GM20000 (cell line): Measurements from ENCODE around the gene ZNF112.

ENCODE experiments used
- DNase-seq: peaks from one replicate; pipeline ENCODE4 v3.0.0; 2012; ENCODE audit warnings: low spot score
- TF ChIP-seq, protein P1 (sequence below): IDR thresholded peaks from 2 replicates; pipeline ENCODE4 v1.5.1; 2012; ENCODE audit warnings: mild to moderate bottlenecking, control low read depth; ENCODE audit errors: extremely low read depth, missing control alignments

Gene ZNF112

DNA sequence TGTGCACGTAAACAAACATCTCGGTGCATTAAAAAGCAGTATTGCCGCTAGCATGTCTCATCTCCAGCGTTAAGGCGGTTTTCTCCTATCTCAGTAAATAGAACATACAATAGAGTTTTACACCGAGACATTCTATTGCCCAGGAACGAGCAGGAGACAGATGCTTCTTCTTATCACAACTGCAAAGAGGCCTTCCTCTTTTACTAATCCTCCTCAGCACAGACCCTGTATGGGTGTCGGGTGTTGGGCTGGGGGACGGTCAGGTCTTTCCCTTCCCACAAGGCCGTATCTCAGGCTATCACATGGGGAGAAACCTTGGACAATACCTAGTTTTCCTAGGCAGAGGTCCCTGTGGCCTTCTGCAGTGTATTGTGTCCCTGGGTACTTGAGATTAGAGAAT lies 75.6 kb downstream of the ZNF112 start:
- TF ChIP-seq, protein P1, sequence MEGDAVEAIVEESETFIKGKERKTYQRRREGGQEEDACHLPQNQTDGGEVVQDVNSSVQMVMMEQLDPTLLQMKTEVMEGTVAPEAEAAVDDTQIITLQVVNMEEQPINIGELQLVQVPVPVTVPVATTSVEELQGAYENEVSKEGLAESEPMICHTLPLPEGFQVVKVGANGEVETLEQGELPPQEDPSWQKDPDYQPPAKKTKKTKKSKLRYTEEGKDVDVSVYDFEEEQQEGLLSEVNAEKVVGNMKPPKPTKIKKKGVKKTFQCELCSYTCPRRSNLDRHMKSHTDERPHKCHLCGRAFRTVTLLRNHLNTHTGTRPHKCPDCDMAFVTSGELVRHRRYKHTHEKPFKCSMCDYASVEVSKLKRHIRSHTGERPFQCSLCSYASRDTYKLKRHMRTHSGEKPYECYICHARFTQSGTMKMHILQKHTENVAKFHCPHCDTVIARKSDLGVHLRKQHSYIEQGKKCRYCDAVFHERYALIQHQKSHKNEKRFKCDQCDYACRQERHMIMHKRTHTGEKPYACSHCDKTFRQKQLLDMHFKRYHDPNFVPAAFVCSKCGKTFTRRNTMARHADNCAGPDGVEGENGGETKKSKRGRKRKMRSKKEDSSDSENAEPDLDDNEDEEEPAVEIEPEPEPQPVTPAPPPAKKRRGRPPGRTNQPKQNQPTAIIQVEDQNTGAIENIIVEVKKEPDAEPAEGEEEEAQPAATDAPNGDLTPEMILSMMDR: no peak
- DNase-seq: no peak

DNA sequence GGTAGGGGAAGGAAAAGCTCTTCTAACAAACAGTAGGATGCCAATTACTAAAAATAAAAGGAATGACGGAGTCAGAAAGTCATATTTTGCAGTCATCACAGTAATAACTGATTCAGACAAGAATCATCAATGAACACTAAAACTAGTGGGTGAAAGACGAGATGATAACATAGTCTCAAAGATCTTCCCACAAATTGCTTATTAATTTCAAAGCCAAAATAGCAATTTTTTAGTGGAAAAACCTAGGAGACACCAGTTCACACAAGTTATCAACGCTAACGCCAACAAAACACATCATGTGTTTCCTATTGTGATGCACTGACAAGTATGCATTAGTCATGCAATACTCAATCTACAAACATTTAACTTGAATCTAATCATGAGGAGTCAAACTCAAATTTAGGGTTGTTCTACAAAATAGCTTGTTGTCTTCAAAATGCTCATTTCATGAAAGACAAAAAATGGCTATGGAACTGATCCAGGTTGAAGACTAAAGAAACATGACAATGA lies 78.2 kb downstream of the ZNF112 start:
- DNase-seq: no peak

DNA sequence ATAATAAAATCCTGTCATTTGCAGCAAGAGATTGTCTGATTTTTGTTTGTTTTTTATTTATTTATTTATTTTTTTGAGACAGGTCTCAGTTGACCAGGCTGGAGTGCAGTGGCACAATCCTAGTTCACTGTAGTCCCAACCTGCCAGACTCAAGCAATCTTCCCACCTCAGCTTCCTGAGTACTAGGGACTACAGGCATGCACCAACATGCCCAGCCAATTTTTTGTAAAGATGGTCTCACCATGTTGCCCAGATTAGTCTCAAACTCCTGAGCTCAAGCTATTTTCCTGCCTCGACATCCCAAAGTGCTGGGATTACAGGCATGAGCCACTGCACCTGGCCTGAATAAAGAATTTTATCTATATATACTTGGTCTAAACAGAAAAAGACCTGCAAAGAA lies 79.1 kb downstream of the ZNF112 start:
- no peak for DNase-seq
- TF ChIP-seq, protein P1: no peak

More for the DNA sequence above, 78.2 kb downstream of the ZNF112 start:
- TF ChIP-seq, protein P1: no peak
